Hepatocyte (in vitro differentiated cells): ENCODE results near the gene BICDL1.

Experiments used
- CTCF ChIP-seq: fragments of 200-600 bp; sonication (generic); IDR thresholded peaks from 2 replicates; pipeline ENCODE4 v1.5.1; 2016; ENCODE audit warnings: antibody characterized with exemption, mild to moderate bottlenecking; ENCODE audit not compliant: poor library complexity
- EZH2 ChIP-seq: fragments of 200-600 bp; sonication (generic); IDR thresholded peaks from 2 replicates; pipeline ENCODE4 v1.6.1; 2016; ENCODE audit warnings: antibody characterized with exemption, mild to moderate bottlenecking, borderline replicate concordance
- EZH2phosphoT487 ChIP-seq: fragments of 200-600 bp; sonication (generic); IDR thresholded peaks from one replicate; pipeline ENCODE4 v1.6.1; 2018; ENCODE audit warnings: antibody characterized with exemption, mild to moderate bottlenecking, low read depth, moderate library complexity; ENCODE audit not compliant: unreplicated experiment, severe bottlenecking

GRCh38 chr12:120116441-120116791, 127.4 kb downstream of the BICDL1 start, which contains the start of gene RAB35:
- TF ChIP-seq CTCF, result no peak
- TF ChIP-seq EZH2, result no peak
- TF ChIP-seq EZH2phosphoT487, result no peak
